HFFc6 (cell line): Measurements from ENCODE around the gene TMEM187. TPM values are rescaled to one million over a fixed set of nuclear protein-coding genes. Genes with fewer than 3 reads are reported as not detected.

Experiments
- DNase-seq: peaks from one replicate; pipeline ENCODE4 v3.0.0-alpha.2; 2018
- H3K27ac Mint-ChIP-seq: 2 replicates; pipeline ENCODE4 v1.8.0; 2020; ENCODE audit warnings: mild to moderate bottlenecking, mixed read lengths
- H3K27me3 Mint-ChIP-seq: 2 replicates; pipeline ENCODE4 v1.8.0; 2021; ENCODE audit warnings: mild to moderate bottlenecking, moderate library complexity, mixed read lengths; ENCODE audit not compliant: insufficient read depth
- H3K36me3 Mint-ChIP-seq: 2 replicates; pipeline ENCODE4 v1.8.0; 2021; ENCODE audit warnings: low read depth, mixed read lengths
- H3K4me1 Mint-ChIP-seq: 2 replicates; pipeline ENCODE4 v1.8.0; 2020; ENCODE audit warnings: low read depth, mixed read lengths
- H3K4me3 Mint-ChIP-seq: 2 replicates; pipeline ENCODE4 v1.8.0; 2020; ENCODE audit warnings: mild to moderate bottlenecking, moderate library complexity, mixed read lengths
- H3K9me3 Mint-ChIP-seq: 2 replicates; pipeline ENCODE4 v1.8.0; 2020; ENCODE audit warnings: mild to moderate bottlenecking, mixed read lengths
- CTCF ChIP-seq: fragments of 200-600 bp; sonication (generic); IDR thresholded peaks from 2 replicates; pipeline ENCODE4 v1.5.0; 2021; ENCODE audit warnings: antibody characterized with exemption, mild to moderate bottlenecking
- total RNA-seq, 6 experiments: library from RNA; stranded (reverse); fragmentation: NEBNext Ultra II Directional; extraction: Animal tissue kit (Norgen Biotek cat#: 25700); gene quantifications; 2 replicates in 1 of 6; 3 replicates in 5 of 6; pipeline ENCODE4 v1.2.3, GENCODE V29; 2021

TMEM187 gene
- total RNA-seq, 6 experiments from 2014 or later, result 3.1 to 8.0 (median 5.7) TPM

GRCh38 chrX:153964105-153964504 lies 8.4 kb upstream of the TMEM187 start:
- no peak overlapping the region for H3K27ac Mint-ChIP-seq
- H3K36me3 Mint-ChIP-seq, result peaks cover 5% of the 10 kb centered on the region; the same call in 1 of the 2 replicates
- H3K4me3 Mint-ChIP-seq, result no peak overlapping the region
- peaks cover 26% of the 10 kb centered on the region for H3K4me1 Mint-ChIP-seq
- H3K9me3 Mint-ChIP-seq, result no peaks in the 10 kb centered on the region
- H3K27me3 Mint-ChIP-seq, result peaks cover 2% of the 10 kb centered on the region; the same call in 1 of the 2 replicates
- DNase-seq, result no peak
- no peak for TF ChIP-seq CTCF

- Mint-ChIP-seq H3K27ac (no peak overlapping the region), H3K4me1 (peaks cover 26% of the 10 kb centered on the region), H3K36me3 (peaks cover 8% of the 10 kb centered on the region; the same call in 1 of the 2 replicates), H3K4me3 (no peak overlapping the region), H3K27me3 (peaks cover 1% of the 10 kb centered on the region; the same call in 1 of the 2 replicates), H3K9me3 (no peaks in the 10 kb centered on the region)
- DNase-seq, result no peak
- no peak for TF ChIP-seq CTCF
Measured at GRCh38 chrX:153965406-153965805, 7.1 kb upstream of the TMEM187 start.

GRCh38 chrX:153966283-153966688 lies 6.3 kb upstream of the TMEM187 start:
- Mint-ChIP-seq H3K4me1 (peaks cover 26% of the 10 kb centered on the region), H3K36me3 (peaks cover 8% of the 10 kb centered on the region), H3K9me3 (no peaks in the 10 kb centered on the region), H3K27ac (peak overlapping the region; percentile 67), H3K4me3 (peak overlapping the region; percentile 34), H3K27me3 (no peaks in the 10 kb centered on the region; the same call in 1 of the 2 replicates)
- DNase-seq, result no peak
- no peak for TF ChIP-seq CTCF

- Mint-ChIP-seq H3K27me3 (no peaks in the 10 kb centered on the region; the same call in 1 of the 2 replicates), H3K27ac (peak overlapping the region; percentile 67; the same call in 1 of the 2 replicates), H3K4me3 (peak overlapping the region; percentile 99), H3K36me3 (peaks cover 13% of the 10 kb centered on the region), H3K9me3 (no peaks in the 10 kb centered on the region), H3K4me1 (peaks cover 26% of the 10 kb centered on the region)
- no peak for TF ChIP-seq CTCF
- peak; percentile 8 for DNase-seq
Measured at GRCh38 chrX:153966841-153967535, 5.6 kb upstream of the TMEM187 start.

GRCh38 chrX:153967536-153968224 lies 4.9 kb upstream of the TMEM187 start:
- DNase-seq, result no peak
- H3K36me3 Mint-ChIP-seq, result peaks cover 13% of the 10 kb centered on the region
- H3K4me3 Mint-ChIP-seq, result peak overlapping the region; percentile 99
- no peak for TF ChIP-seq CTCF
- H3K27me3 Mint-ChIP-seq, result no peaks in the 10 kb centered on the region; the same call in 1 of the 2 replicates
- peak overlapping the region; percentile 66 for H3K27ac Mint-ChIP-seq
- no peaks in the 10 kb centered on the region for H3K9me3 Mint-ChIP-seq
- peaks cover 26% of the 10 kb centered on the region for H3K4me1 Mint-ChIP-seq
